Esophagus muscularis mucosa (tissue), 4 donors: ENCODE measurements around the gene TTC34. TPM values are rescaled to one million over a fixed set of nuclear protein-coding genes. Genes with fewer than 3 reads are reported as not detected.

ENCODE experiments used
- DNase-seq: peaks from one replicate; pipeline ENCODE4 v3.0.0-alpha.2; 2017; ENCODE audit errors: extremely low spot score
- H3K27ac ChIP-seq, 4 donors: fragments of 200-600 bp; sonication (generic); replicated peaks in 1 of 4; 1 replicate in 3 of 4; 2 replicates in 1 of 4; pipeline ENCODE4 v1.5.1; 2016 to 2019; ENCODE audit warnings: mild to moderate bottlenecking in 1 of 4
- H3K27me3 ChIP-seq, 4 donors: fragments of 200-600 bp; sonication (generic); one replicate each; pipeline versions ENCODE4 v1.5.1 to v1.6.0; 2016 to 2019
- H3K36me3 ChIP-seq, 4 donors: fragments of 200-600 bp; sonication (generic); one replicate each; pipeline ENCODE4 v1.5.1; 2016 to 2019
- H3K4me1 ChIP-seq, 4 donors: fragments of 200-600 bp; sonication (generic); one replicate each; pipeline ENCODE4 v1.5.1; 2016 to 2019
- H3K4me3 ChIP-seq, 4 donors: fragments of 200-600 bp; sonication (generic); 1 replicate in 2 of 4; 2 replicates in 2 of 4; pipeline ENCODE4 v1.5.1; 2016 to 2019; ENCODE audit warnings: mild to moderate bottlenecking in 4 of 4, moderate library complexity in 1 of 4
- H3K9me3 ChIP-seq, 4 donors: fragments of 200-600 bp; sonication (generic); 1 replicate in 3 of 4; 2 replicates in 1 of 4; pipeline ENCODE4 v1.5.1; 2016 to 2019
- EP300 ChIP-seq: sonication (generic); formaldehyde crosslinking; IDR thresholded peaks from one replicate; pipeline ENCODE4 v1.6.1; 2017; ENCODE audit warnings: antibody characterized with exemption
- POLR2A ChIP-seq: fragments of 450-650 bp; IDR thresholded peaks from one replicate; pipeline ENCODE4 v1.6.1; 2017; ENCODE audit warnings: antibody characterized with exemption, moderate library complexity, mild to moderate bottlenecking, low read depth
- POLR2AphosphoS5 ChIP-seq, 2 donors: sonication (generic); formaldehyde crosslinking; IDR thresholded peaks; one replicate each; pipeline ENCODE4 v1.6.1; 2017; ENCODE audit warnings: antibody characterized with exemption in 2 of 2
- WGBS: methylation state at CpG from one replicate; pipeline ENCODE4 v1.1.5; 2018; 5-methylcytosine and 5-hydroxymethylcytosine counted together
- intact Hi-C: fragments of 100-400 bp; cut with DNase I; formaldehyde crosslinking; loops from one replicate; pipeline ENCODE4 v1.15.1; 2023
- total RNA-seq, 4 donors: library from RNA; depleted of rRNA; stranded (reverse); fragments of >200 nt; gene quantifications; one replicate each; pipeline versions ENCODE4 v1.1.0 to v1.2.1, GENCODE V29; 2016
- TF ChIP-seq, protein P1 (sequence below), 3 experiments: fragments of 200-600 bp in 2 of 3; fragments of 450-650 bp in 1 of 3; sonication (generic) in 2 of 3; IDR thresholded peaks; one replicate each; pipeline ENCODE4 v1.5.1; 2017 to 2019; ENCODE audit warnings: antibody characterized with exemption in 3 of 3, mild to moderate bottlenecking in 2 of 3, moderate library complexity in 1 of 3

Gene TTC34
- total RNA-seq, 4 donors from 2014 or later, result under 0.01 to 0.46 (median 0.10) TPM

DNA sequence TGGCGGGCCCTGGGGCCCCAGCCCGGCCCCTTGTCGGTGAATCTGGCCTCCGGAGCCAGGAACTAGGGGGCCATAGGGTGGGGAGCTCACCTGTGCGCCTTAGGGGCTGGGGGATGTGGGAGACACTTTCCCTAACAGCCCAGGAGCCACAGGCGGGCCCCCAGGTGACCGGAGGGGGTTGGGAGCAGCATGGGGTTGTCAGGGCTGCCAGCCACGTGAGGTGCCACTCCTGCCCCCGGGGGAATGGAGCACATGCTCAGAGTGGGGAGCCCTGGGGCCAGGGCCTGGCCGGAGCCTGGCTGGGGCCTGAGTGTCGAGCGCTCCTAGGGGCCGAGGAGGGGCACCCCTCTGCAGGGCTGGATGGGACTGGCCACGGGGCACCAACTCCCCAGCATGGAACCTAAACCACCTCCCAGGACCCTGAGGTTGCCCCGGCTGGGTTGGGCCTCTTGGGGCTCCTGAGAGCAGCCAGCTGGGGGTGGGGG, 195.1 kb downstream of the TTC34 start:
- H3K27me3 ChIP-seq, result peaks cover 0 to 79% (median 0%) of the 10 kb centered on the region in 4 donors
- H3K36me3 ChIP-seq, result no peaks in the 10 kb centered on the region
- TF ChIP-seq POLR2AphosphoS5 (IDR thresholded peaks at IDR 0.05) (no peak), POLR2A (no peak), EP300 (no peak)
- TF ChIP-seq, protein P1, sequence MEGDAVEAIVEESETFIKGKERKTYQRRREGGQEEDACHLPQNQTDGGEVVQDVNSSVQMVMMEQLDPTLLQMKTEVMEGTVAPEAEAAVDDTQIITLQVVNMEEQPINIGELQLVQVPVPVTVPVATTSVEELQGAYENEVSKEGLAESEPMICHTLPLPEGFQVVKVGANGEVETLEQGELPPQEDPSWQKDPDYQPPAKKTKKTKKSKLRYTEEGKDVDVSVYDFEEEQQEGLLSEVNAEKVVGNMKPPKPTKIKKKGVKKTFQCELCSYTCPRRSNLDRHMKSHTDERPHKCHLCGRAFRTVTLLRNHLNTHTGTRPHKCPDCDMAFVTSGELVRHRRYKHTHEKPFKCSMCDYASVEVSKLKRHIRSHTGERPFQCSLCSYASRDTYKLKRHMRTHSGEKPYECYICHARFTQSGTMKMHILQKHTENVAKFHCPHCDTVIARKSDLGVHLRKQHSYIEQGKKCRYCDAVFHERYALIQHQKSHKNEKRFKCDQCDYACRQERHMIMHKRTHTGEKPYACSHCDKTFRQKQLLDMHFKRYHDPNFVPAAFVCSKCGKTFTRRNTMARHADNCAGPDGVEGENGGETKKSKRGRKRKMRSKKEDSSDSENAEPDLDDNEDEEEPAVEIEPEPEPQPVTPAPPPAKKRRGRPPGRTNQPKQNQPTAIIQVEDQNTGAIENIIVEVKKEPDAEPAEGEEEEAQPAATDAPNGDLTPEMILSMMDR (IDR thresholded peaks at IDR 0.05), result no peak
- no peak for DNase-seq
- H3K4me1 ChIP-seq, result peaks cover 12 to 21% (median 17%) of the 10 kb centered on the region in 4 donors
- H3K4me3 ChIP-seq, result no peak overlapping the region
- peaks cover 0 to 9% (median 0%) of the 10 kb centered on the region in 4 donors for H3K9me3 ChIP-seq
- H3K27ac ChIP-seq, result no peak overlapping the region
- intact Hi-C loops, result no loop called here
- WGBS, result 90% methylated on average over 2 of the region's 15 CpGs

DNA sequence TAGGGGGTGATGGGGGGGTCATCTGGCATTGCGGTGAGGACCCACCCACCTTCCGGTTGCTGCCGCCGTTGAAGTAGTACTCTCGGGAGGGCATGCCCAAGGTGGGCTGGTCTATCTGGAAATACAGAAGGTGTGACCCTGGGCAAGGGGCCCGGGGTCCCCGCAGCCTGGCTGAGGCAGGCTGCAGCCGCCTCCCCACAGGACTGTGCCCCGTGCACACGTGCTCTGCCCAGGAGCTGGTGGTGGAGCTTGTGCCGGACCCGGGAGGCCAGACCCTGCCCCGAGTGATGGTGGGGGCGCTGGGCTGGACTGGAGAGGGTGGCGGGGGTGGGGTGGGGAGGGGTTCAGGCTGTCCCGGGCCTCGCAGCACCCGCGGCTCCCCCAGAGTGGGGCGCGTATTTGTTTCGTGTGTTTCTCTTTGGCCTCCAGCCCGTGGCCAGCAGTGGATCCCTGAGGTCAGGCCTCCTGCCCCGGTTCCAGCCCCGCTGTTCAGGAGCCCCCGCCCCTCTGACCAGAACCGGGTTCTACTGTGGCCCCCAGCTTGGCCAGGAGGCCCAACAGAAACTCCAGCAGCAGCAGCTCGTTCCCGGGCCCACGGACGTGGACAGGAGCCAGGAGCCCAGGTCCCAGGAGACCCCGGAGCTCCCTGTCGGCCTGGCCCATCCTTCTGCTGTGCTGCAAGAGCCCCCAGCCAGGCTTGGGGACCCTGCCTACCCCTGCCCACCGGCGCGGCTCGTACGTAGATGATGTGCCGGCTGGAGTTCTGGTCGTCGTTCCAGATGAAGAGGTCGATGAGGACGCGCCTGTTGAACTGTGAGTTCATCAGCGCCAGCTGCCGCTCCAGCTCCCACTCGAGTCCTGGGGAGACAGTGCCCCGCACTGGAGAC, 195.7 kb downstream of the TTC34 start:
- H3K4me1 ChIP-seq, result peaks cover 10 to 14% (median 12%) of the 10 kb centered on the region in 4 donors
- no peaks in the 10 kb centered on the region for H3K36me3 ChIP-seq
- peaks cover 0 to 72% (median 0%) of the 10 kb centered on the region in 4 donors for H3K27me3 ChIP-seq
- peaks cover 0 to 16% (median 0%) of the 10 kb centered on the region in 4 donors for H3K9me3 ChIP-seq
- no peak overlapping the region for H3K4me3 ChIP-seq
- no peak for DNase-seq
- WGBS, result 86% methylated on average over 30 of the region's 48 CpGs
- TF ChIP-seq EP300, result no peak
- TF ChIP-seq POLR2A, result no peak
- TF ChIP-seq, protein P1 (IDR thresholded peaks at IDR 0.05), result no peak
- no peak for TF ChIP-seq POLR2AphosphoS5 (IDR thresholded peaks at IDR 0.05)
- intact Hi-C loops, result no loop called here
- no peak overlapping the region for H3K27ac ChIP-seq

DNA sequence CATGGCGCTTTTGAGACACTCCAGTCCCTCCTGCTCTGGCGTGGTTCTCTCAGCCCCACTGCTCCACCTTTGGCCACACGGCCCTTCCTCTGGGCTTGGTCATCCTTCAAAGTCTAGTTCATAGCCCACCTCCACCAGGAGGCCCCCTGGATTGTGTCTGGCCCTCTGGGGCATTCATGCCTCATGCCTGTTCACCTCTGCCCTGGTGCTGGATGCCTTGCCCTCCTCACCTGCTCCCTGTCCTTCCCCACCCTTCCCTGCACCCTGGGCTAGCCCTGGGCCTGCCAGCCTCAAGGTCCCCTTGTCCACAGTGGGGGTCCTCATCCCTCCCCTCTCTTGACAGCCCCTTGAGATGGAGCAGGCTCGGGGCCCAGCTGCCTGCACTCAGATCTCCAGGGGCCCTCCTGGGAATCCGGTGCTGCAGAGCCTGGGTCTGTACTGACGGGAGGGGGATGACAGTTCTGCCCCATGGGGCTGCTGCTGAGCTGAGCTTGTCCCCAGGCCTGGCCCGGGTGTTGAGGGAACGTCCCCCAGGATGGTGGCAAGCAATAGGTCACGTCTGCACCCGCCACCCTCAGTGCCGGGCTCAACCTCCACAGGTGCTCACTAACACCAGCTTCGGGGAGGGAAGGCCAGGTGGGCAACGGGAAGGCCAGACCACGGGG, 196.5 kb downstream of the TTC34 start:
- Histone ChIP-seq H3K36me3 (no peaks in the 10 kb centered on the region), H3K9me3 (peaks cover 0 to 19% (median 0%) of the 10 kb centered on the region in 4 donors), H3K27ac (no peak overlapping the region), H3K4me1 (peaks cover 7 to 12% (median 9%) of the 10 kb centered on the region in 4 donors), H3K4me3 (no peak overlapping the region), H3K27me3 (peaks cover 0 to 66% (median 0%) of the 10 kb centered on the region in 4 donors)
- 86% methylated on average over 5 of the region's 14 CpGs for WGBS
- DNase-seq, result no peak
- intact Hi-C loops, result no loop called here
- TF ChIP-seq POLR2A (no peak), POLR2AphosphoS5 (IDR thresholded peaks at IDR 0.05) (no peak)

GRCh38 chr1:2604156-2604843, 197.2 kb downstream of the TTC34 start:
- 80% methylated on average over 9 of the region's 19 CpGs for WGBS
- no peak overlapping the region for H3K27ac ChIP-seq
- no peak for DNase-seq

More at GRCh38 chr1:2604156-2604843, 197.2 kb downstream of the TTC34 start:
- no peak for TF ChIP-seq POLR2A
- TF ChIP-seq EP300, result no peak
- TF ChIP-seq, protein P1 (IDR thresholded peaks at IDR 0.05), result no peak
- no peak for TF ChIP-seq POLR2AphosphoS5 (IDR thresholded peaks at IDR 0.05)
- Histone ChIP-seq H3K4me1 (peaks cover 7 to 12% (median 9%) of the 10 kb centered on the region in 4 donors), H3K4me3 (no peak overlapping the region), H3K9me3 (peaks cover 0 to 19% (median 0%) of the 10 kb centered on the region in 4 donors), H3K36me3 (no peaks in the 10 kb centered on the region), H3K27me3 (peaks cover 0 to 60% (median 0%) of the 10 kb centered on the region in 4 donors)
- intact Hi-C loops, result no loop called here
